NOMO-1 (cell line): ENCODE data around the gene TNFRSF1A.
A peak's percentile ranks its signal among the peaks of the same experiment; 100 is the strongest.
"Not testable (repeated sequence)": the region's sequence is repeated elsewhere in the genome, so short reads cannot be mapped to it uniquely, and the experiment has no call there.

ENCODE experiments used
- DNase-seq, 2 experiments: peaks; one replicate each; lab custom pipeline; 2025; ENCODE audit not compliant: unreplicated experiment in 2 of 2; lab: John Stamatoyannopoulos, UW

The TNFRSF1A gene

GRCh38 chr12:6358881-6359280, 17.0 kb upstream of the TNFRSF1A start:
- DNase-seq: peak; percentile 69 to 83

- DNase-seq: no peak
These were observed 14.5 kb upstream of the TNFRSF1A start for GRCh38 chr12:6356374-6356820.

GRCh38 chr12:6355491-6356373, 13.9 kb upstream of the TNFRSF1A start:
- peak; percentile 58 to 82 for DNase-seq

GRCh38 chr12:6354495-6355393, 12.9 kb upstream of the TNFRSF1A start:
- DNase-seq: no peak

GRCh38 chr12:6352193-6353173, 10.6 kb upstream of the TNFRSF1A start:
- DNase-seq: peak in 1 of 2 experiments; percentile 13

GRCh38 chr12:6351622-6352021, 9.7 kb upstream of the TNFRSF1A start:
- DNase-seq: no peak

GRCh38 chr12:6347367-6348338, 5.8 kb upstream of the TNFRSF1A start:
- DNase-seq: peak; percentile 27 to 56

- no peak for DNase-seq
These were observed 5.1 kb upstream of the TNFRSF1A start for GRCh38 chr12:6346942-6347341.

- no peak for DNase-seq
These were observed 4.5 kb upstream of the TNFRSF1A start for GRCh38 chr12:6346235-6346832.

GRCh38 chr12:6345319-6346091, 3.6 kb upstream of the TNFRSF1A start:
- DNase-seq: peak; percentile 27 to 43

GRCh38 chr12:6344101-6344660, 2.3 kb upstream of the TNFRSF1A start:
- not testable (repeated sequence) for DNase-seq

GRCh38 chr12:6343518-6343917, 1.6 kb upstream of the TNFRSF1A start:
- no peak for DNase-seq

- no peak for DNase-seq
These were observed 439 bp upstream of the TNFRSF1A start for GRCh38 chr12:6342140-6342889.

- peak; percentile 36 to 70 for DNase-seq
These were observed 995 bp downstream of the TNFRSF1A start for GRCh38 chr12:6340745-6341416.

- peak in 1 of 2 experiments; percentile 14 for DNase-seq
These were observed 1.7 kb downstream of the TNFRSF1A start for GRCh38 chr12:6340032-6340638.

GRCh38 chr12:6338955-6339354, 2.9 kb downstream of the TNFRSF1A start:
- no peak for DNase-seq
